Chondrocyte (in vitro differentiated cells): Measurements from ENCODE around the gene SOX6. TPM values are rescaled to one million over a fixed set of nuclear protein-coding genes. Genes with fewer than 3 reads are reported as not detected.

Experiments used
- DNase-seq: peaks from one replicate; pipeline ENCODE4 v3.0.0; 2021; ENCODE audit warnings: mixed read lengths, low spot score
- H3K27ac Mint-ChIP-seq: one replicate; pipeline ENCODE4 v1.8.0; 2021; ENCODE audit warnings: mild to moderate bottlenecking, moderate library complexity, mixed read lengths; ENCODE audit not compliant: unreplicated experiment
- H3K27me3 Mint-ChIP-seq: 2 replicates; pipeline ENCODE4 v1.8.0; 2021; ENCODE audit warnings: low read depth, mixed read lengths
- H3K36me3 Mint-ChIP-seq: 2 replicates; pipeline ENCODE4 v1.8.0; 2021; ENCODE audit warnings: low read depth, mixed read lengths
- H3K4me1 Mint-ChIP-seq: 2 replicates; pipeline ENCODE4 v1.8.0; 2021; ENCODE audit warnings: low read depth, mild to moderate bottlenecking, mixed read lengths
- H3K4me3 Mint-ChIP-seq: one replicate; pipeline ENCODE4 v1.8.0; 2021; ENCODE audit warnings: mild to moderate bottlenecking, moderate library complexity, mixed read lengths; ENCODE audit not compliant: unreplicated experiment
- H3K9me3 Mint-ChIP-seq: 2 replicates; pipeline ENCODE4 v1.8.0; 2021; ENCODE audit warnings: low read depth, mixed read lengths
- CTCF ChIP-seq: fragments of 200-600 bp; sonication (generic); IDR thresholded peaks from 2 replicates; pipeline ENCODE4 v1.5.0; 2021; ENCODE audit warnings: antibody characterized with exemption, mild to moderate bottlenecking, moderate library complexity
- total RNA-seq: library from RNA; stranded (reverse); gene quantifications from 3 replicates; pipeline ENCODE4 v1.2.1, GENCODE V29; 2021

Gene SOX6
- total RNA-seq, 1 donor from 2014 or later = 29.9 TPM

GRCh38 chr11:15918674-15919073 is 437.7 kb downstream of the SOX6 start:
- no peak for DNase-seq
- Mint-ChIP-seq H3K4me1 (peaks cover 4% of the 10 kb centered on the region), H3K36me3 (no peaks in the 10 kb centered on the region), H3K27ac (no peak overlapping the region), H3K9me3 (peaks cover 3% of the 10 kb centered on the region), H3K4me3 (no peak overlapping the region), H3K27me3 (no peaks in the 10 kb centered on the region)
- TF ChIP-seq CTCF = no peak

- no peak for DNase-seq
- TF ChIP-seq CTCF = no peak
- Mint-ChIP-seq H3K9me3 (peaks cover 3% of the 10 kb centered on the region), H3K4me3 (no peak overlapping the region), H3K4me1 (peaks cover 8% of the 10 kb centered on the region), H3K27ac (no peak overlapping the region), H3K36me3 (no peaks in the 10 kb centered on the region), H3K27me3 (no peaks in the 10 kb centered on the region)
These were observed 438.1 kb downstream of the SOX6 start for GRCh38 chr11:15918212-15918611.
